H1 (cell line): ENCODE data around the gene HLF. TPM values are rescaled to one million over a fixed set of nuclear protein-coding genes. Genes with fewer than 3 reads are reported as not detected.

Source experiments
- CTCF ChIA-PET: fragments of 300-600 bp; sonication (Branson Sonifier 250); formaldehyde crosslinking; loops from one replicate; lab custom pipeline; 2021; ENCODE audit not compliant: partially characterized antibody; lab: Charles Lee
- POLR2A ChIA-PET: fragments of 300-600 bp; sonication (Branson Sonifier 250); formaldehyde crosslinking; loops from one replicate; lab custom pipeline; 2021; ENCODE audit warnings: inconsistent platforms; ENCODE audit not compliant: partially characterized antibody; lab: Charles Lee
- DNase-seq, 2 experiments: peaks; one replicate each; pipeline versions ENCODE4 v3.0.0 to v3.0.0-alpha.2; 2010 to 2022; ENCODE audit warnings: low spot score in 2 of 2, low read depth in 1 of 2, mixed read lengths in 1 of 2
- FAIRE-seq: peaks from 2 replicates; lab custom pipeline; 2011; peaks lifted over from hg19 to GRCh38; lab: Jason Lieb, UNC
- H2AFZ ChIP-seq: 2 replicates; pipeline ENCODE4 v1.8.1; 2012; ENCODE audit warnings: low read length, inconsistent platforms
- H2AK5ac ChIP-seq: 2 replicates; pipeline ENCODE4 v1.6.1; 2013; ENCODE audit warnings: low read depth, low read length
- H2BK120ac ChIP-seq: replicated peaks from 2 replicates; pipeline ENCODE3; 2013; ENCODE audit warnings: low read depth, low read length, inconsistent platforms
- H2BK12ac ChIP-seq: 2 replicates; pipeline ENCODE4 v1.6.1; 2013; ENCODE audit warnings: low read depth, low read length
- H2BK15ac ChIP-seq: 2 replicates; pipeline ENCODE4 v1.6.1; 2013; ENCODE audit warnings: low read length
- H2BK20ac ChIP-seq: 2 replicates; pipeline ENCODE4 v1.6.1; 2013; ENCODE audit warnings: low read length
- H2BK5ac ChIP-seq: 2 replicates; pipeline ENCODE4 v1.6.1; 2013; ENCODE audit warnings: low read depth, low read length
- H3K14ac ChIP-seq: 2 replicates; pipeline ENCODE4 v1.6.1; 2013; ENCODE audit warnings: inconsistent platforms; ENCODE audit not compliant: insufficient read length
- H3K18ac ChIP-seq: 2 replicates; pipeline ENCODE4 v1.6.1; 2013; ENCODE audit warnings: low read length; ENCODE audit errors: extremely low read depth
- H3K23ac ChIP-seq: 2 replicates; pipeline ENCODE4 v1.6.1; 2013; ENCODE audit warnings: inconsistent platforms; ENCODE audit not compliant: insufficient read length
- H3K23me2 ChIP-seq: 2 replicates; pipeline ENCODE4 v1.6.1; 2013; ENCODE audit warnings: low read depth, low read length
- H3K27ac ChIP-seq: 2 replicates; pipeline ENCODE4 v1.6.1; 2011; ENCODE audit warnings: low read depth, low read length, inconsistent platforms
- H3K27me3 ChIP-seq, 4 experiments: replicated peaks in 1 of 4; 1 replicate in 1 of 4; 2 replicates in 3 of 4; pipeline versions ENCODE4 v1.6.1 to v1.8.1; 2011 to 2013; ENCODE audit warnings: low read length in 3 of 4, mild to moderate bottlenecking in 3 of 4, inconsistent platforms in 2 of 4, mixed read lengths in 2 of 4, moderate library complexity in 1 of 4; ENCODE audit not compliant: control insufficient read depth in 3 of 4, insufficient read depth in 3 of 4; ENCODE audit errors: extremely low read depth in 1 of 4
- H3K36me3 ChIP-seq, 4 experiments: 2 replicates each; pipeline versions ENCODE4 v1.6.1 to v1.8.1; 2011 to 2013; ENCODE audit warnings: mild to moderate bottlenecking in 4 of 4, low read length in 3 of 4, moderate library complexity in 2 of 4, control low read depth in 1 of 4, inconsistent platforms in 1 of 4; ENCODE audit not compliant: insufficient read depth in 4 of 4, control insufficient read depth in 2 of 4
- H3K4ac ChIP-seq: replicated peaks from 2 replicates; pipeline ENCODE3; 2013; ENCODE audit warnings: low read length, low read depth, mixed read lengths, inconsistent platforms; ENCODE audit not compliant: insufficient read length
- H3K4me1 ChIP-seq, 4 experiments: replicated peaks in 1 of 4; 1 replicate in 1 of 4; 2 replicates in 3 of 4; pipeline versions ENCODE4 v1.6.1 to v1.8.1; 2011 to 2013; ENCODE audit warnings: low read length in 3 of 4, inconsistent platforms in 2 of 4, mixed read lengths in 1 of 4; ENCODE audit not compliant: insufficient read depth in 4 of 4, control insufficient read depth in 3 of 4
- H3K4me2 ChIP-seq, 2 experiments: 2 replicates each; pipeline versions ENCODE4 v1.6.1 to v1.8.1; 2011 to 2013; ENCODE audit warnings: low read depth in 2 of 2, low read length in 2 of 2, control low read depth in 1 of 2, inconsistent platforms in 1 of 2, mild to moderate bottlenecking in 1 of 2; ENCODE audit not compliant: insufficient read depth in 1 of 2
- H3K4me3 ChIP-seq, 4 experiments: fragments of 200-600, 300-600 bp in 1 of 4; sonication (generic), shearing (Covaris generic), sonication (Bioruptor Twin) in 1 of 4; 2 replicates each; pipeline versions ENCODE4 v1.5.1 to v1.8.1; 2011 to 2016; ENCODE audit warnings: low read length in 4 of 4, low read depth in 3 of 4, control low read depth in 2 of 4, inconsistent platforms in 2 of 4, mild to moderate bottlenecking in 2 of 4, mixed read lengths in 1 of 4, moderate library complexity in 1 of 4; ENCODE audit not compliant: insufficient read depth in 2 of 4; ENCODE audit errors: extremely low read depth in 1 of 4
- H3K56ac ChIP-seq: replicated peaks from 2 replicates; pipeline ENCODE3; 2013; ENCODE audit warnings: low read depth, mild to moderate bottlenecking, mixed read lengths, low read length, inconsistent platforms; ENCODE audit not compliant: insufficient read length
- H3K79me1 ChIP-seq: 2 replicates; pipeline ENCODE4 v1.6.1; 2013; ENCODE audit warnings: low read depth, low read length, control low read depth
- H3K79me2 ChIP-seq, 2 experiments: 2 replicates each; pipeline versions ENCODE4 v1.6.1 to v1.8.1; 2012 to 2013; ENCODE audit warnings: low read length in 2 of 2, mild to moderate bottlenecking in 2 of 2, inconsistent platforms in 1 of 2; ENCODE audit not compliant: insufficient read depth in 2 of 2, control insufficient read depth in 1 of 2
- H3K9ac ChIP-seq, 4 experiments: replicated peaks in 1 of 4; 1 replicate in 1 of 4; 2 replicates in 3 of 4; pipeline versions ENCODE4 v1.6.1 to v1.8.1; 2011 to 2013; ENCODE audit warnings: low read depth in 3 of 4, low read length in 3 of 4, control low read depth in 2 of 4, mild to moderate bottlenecking in 2 of 4, moderate library complexity in 2 of 4, inconsistent platforms in 1 of 4; ENCODE audit errors: extremely low read depth in 1 of 4
- H3K9me3 ChIP-seq, 2 experiments: 2 replicates each; pipeline versions ENCODE4 v1.6.1 to v1.8.1; 2012 to 2013; ENCODE audit warnings: mild to moderate bottlenecking in 2 of 2, moderate library complexity in 2 of 2, control low read depth in 1 of 2, inconsistent platforms in 1 of 2, low read depth in 1 of 2, low read length in 1 of 2, mixed read lengths in 1 of 2; ENCODE audit not compliant: insufficient read depth in 2 of 2
- H4K20me1 ChIP-seq, 2 experiments: replicated peaks in 1 of 2; 2 replicates each; pipeline versions ENCODE3 to v1.8.1; 2011 to 2013; ENCODE audit warnings: inconsistent platforms in 2 of 2, low read length in 2 of 2, mild to moderate bottlenecking in 1 of 2; ENCODE audit not compliant: insufficient read depth in 2 of 2, control insufficient read depth in 1 of 2
- H4K5ac ChIP-seq: 2 replicates; pipeline ENCODE4 v1.6.1; 2013; ENCODE audit warnings: low read length, low read depth, mixed read lengths, inconsistent platforms; ENCODE audit not compliant: insufficient read length
- H4K8ac ChIP-seq: 2 replicates; pipeline ENCODE4 v1.8.0; 2013; ENCODE audit warnings: mild to moderate bottlenecking, moderate library complexity, low read length, inconsistent platforms; ENCODE audit not compliant: insufficient read depth; ENCODE audit errors: extremely low read depth
- H4K91ac ChIP-seq: replicated peaks from 2 replicates; pipeline ENCODE3; 2013; ENCODE audit warnings: low read length, mixed read lengths, inconsistent platforms; ENCODE audit not compliant: insufficient read length
- ASH2L ChIP-seq: fragments of 200-600, 300-600 bp; sonication (generic); IDR thresholded peaks from one replicate; pipeline ENCODE4 v1.7.1; 2017; ENCODE audit warnings: low read length
- E2F6 ChIP-seq: IDR thresholded peaks from 2 replicates; pipeline ENCODE4 v1.6.1; 2012; ENCODE audit warnings: inconsistent platforms
- GTF2F1 ChIP-seq: IDR thresholded peaks from 2 replicates; pipeline ENCODE4 v1.6.1; 2012; ENCODE audit warnings: low read depth, low read length, improper control_type of control experiment, borderline replicate concordance
- JUN ChIP-seq: IDR thresholded peaks from 2 replicates; pipeline ENCODE4 v1.6.1; 2011; ENCODE audit warnings: low read depth, mild to moderate bottlenecking, improper control_type of control experiment, low read length
- NRF1 ChIP-seq: IDR thresholded peaks from 2 replicates; pipeline ENCODE4 v1.6.1; 2011; ENCODE audit warnings: mild to moderate bottlenecking, low read depth, low read length, improper control_type of control experiment
- RBBP5 ChIP-seq: IDR thresholded peaks from 2 replicates; pipeline ENCODE4 v1.7.1; 2012; ENCODE audit warnings: low read depth, mild to moderate bottlenecking, inconsistent platforms, low read length, moderate library complexity, borderline replicate concordance
- SAP30 ChIP-seq: fragments of 300-600 bp; sonication (generic); IDR thresholded peaks from 2 replicates; pipeline ENCODE4 v1.7.1; 2012; ENCODE audit warnings: low read length, moderate library complexity, mild to moderate bottlenecking, inconsistent platforms; ENCODE audit not compliant: insufficient read depth, insufficient replicate concordance
- SIRT6 ChIP-seq: IDR thresholded peaks from one replicate; pipeline ENCODE4 v1.7.1; 2012; ENCODE audit warnings: low read length, inconsistent platforms
- SP1 ChIP-seq: IDR thresholded peaks from 2 replicates; pipeline ENCODE4 v1.6.1; 2011; ENCODE audit warnings: low read depth, low read length
- TAF1 ChIP-seq: IDR thresholded peaks from 2 replicates; pipeline ENCODE4 v1.6.1; 2011; ENCODE audit warnings: mild to moderate bottlenecking, low read depth, low read length
- TEAD4 ChIP-seq: IDR thresholded peaks from 2 replicates; pipeline ENCODE4 v1.6.1; 2012; ENCODE audit warnings: low read depth, low read length, inconsistent platforms, mixed read lengths
- YY1 ChIP-seq: IDR thresholded peaks from 2 replicates; pipeline ENCODE4 v1.6.1; 2011; ENCODE audit warnings: low read depth, mild to moderate bottlenecking, low read length
- WGBS, 2 experiments: shearing (Covaris generic) in 1 of 2; methylation state at CpG; one replicate each; pipeline versions ENCODE4 v1.1.6 to v1.1.7; 2013 to 2015; ENCODE audit warnings: low lambda C conversion rate in 2 of 2, mixed read lengths in 2 of 2, inconsistent platforms in 1 of 2, low coverage in 1 of 2, missing lambda C conversion rate in 1 of 2; ENCODE audit not compliant: insufficient replicate concordance in 2 of 2, insufficient coverage in 1 of 2, insufficient read length in 1 of 2; ENCODE audit errors: extremely low coverage in 1 of 2, missing lambda C conversion rate in 1 of 2; 5-methylcytosine and 5-hydroxymethylcytosine counted together
- polyA plus RNA-seq, 7 experiments: library from polyadenylated mRNA; depleted of rRNA in 3 of 7; stranded (reverse) in 5 of 7; unstranded in 2 of 7; fragments of >200 nt in 5 of 7; fragments of 200-250 nt in 2 of 7; gene quantifications; 1 replicate in 5 of 7; 2 replicates in 1 of 7; 4 replicates in 1 of 7; pipeline versions ENCODE4 v1.2.1 to v1.2.3, GENCODE V29; 2011 to 2013; ENCODE audit warnings: missing spikeins in 2 of 7, mixed read lengths in 2 of 7
- total RNA-seq: library from RNA; stranded (reverse); fragmentation: NEBNext Ultra II Directional; extraction: Animal tissue kit (Norgen Biotek cat#: 25700); gene quantifications from 2 replicates; pipeline ENCODE4 v1.2.1, GENCODE V29; 2021
- TF ChIP-seq, protein P1 (sequence below): IDR thresholded peaks from 2 replicates; pipeline ENCODE4 v1.6.1; 2011; ENCODE audit warnings: low read depth, mild to moderate bottlenecking, low read length; ENCODE audit not compliant: insufficient read depth

The HLF gene
- total and polyA plus RNA-seq, 2 of the 8 experiments (the other 6 are each of a cell fraction or from before 2014, with no cell fraction given) = 0.39 to 0.60 TPM

- peaks cover 0 to 2% of the 10 kb centered on the region in 2 experiments for H4K20me1 ChIP-seq
- no peak overlapping the region for H3K4me2 ChIP-seq
- no peak overlapping the region for H3K9ac ChIP-seq
- no peak overlapping the region for H2AK5ac ChIP-seq
- H3K27ac ChIP-seq = no peak overlapping the region
- no peak overlapping the region for H2BK20ac ChIP-seq
- H4K91ac ChIP-seq = no peak overlapping the region
- FAIRE-seq = no peak
- H3K4me1 ChIP-seq = peaks cover 0 to 3% (median 0%) of the 10 kb centered on the region in 4 experiments; a peak in 1 of 7 replicates
- no peak overlapping the region for H2BK12ac ChIP-seq
- H3K4ac ChIP-seq = no peak overlapping the region
- DNase-seq = no peak
- H3K27me3 ChIP-seq = peaks cover 2 to 18% (median 13%) of the 10 kb centered on the region in 4 experiments
- no peak overlapping the region for H4K5ac ChIP-seq
- H3K9me3 ChIP-seq = no peaks in the 10 kb centered on the region; a peak in 2 of 4 replicates
- H4K8ac ChIP-seq = no peak overlapping the region
- no peaks in the 10 kb centered on the region for H3K36me3 ChIP-seq
- no peak overlapping the region for H3K56ac ChIP-seq
- H3K79me2 ChIP-seq = no peaks in the 10 kb centered on the region
- no peak overlapping the region for H2AFZ ChIP-seq
- H2BK15ac ChIP-seq = no peak overlapping the region
- ChIA-PET POLR2A (no interaction called here), CTCF (interaction anchor here (0.9 kb wide), 1 partner anchor 20 kb away, joined by 4 read pairs; no protein-coding TSS in a partner anchor)
- H2BK5ac ChIP-seq = no peak overlapping the region
- H3K4me3 ChIP-seq = no peak overlapping the region
- 93% methylated on average over 3 of the region's 3 CpGs; no CpG with 5 or more reads in 1 of the 2 experiments for WGBS, 2 experiments
- H3K79me1 ChIP-seq = no peaks in the 10 kb centered on the region
- no peak overlapping the region for H3K23ac ChIP-seq
- peaks cover under 1% of the 10 kb centered on the region; the same call in 1 of the 2 replicates for H3K23me2 ChIP-seq
- H3K18ac ChIP-seq = no peak overlapping the region
- H3K14ac ChIP-seq = no peak overlapping the region
- no peak overlapping the region for H2BK120ac ChIP-seq
- TF ChIP-seq SP1 (no peak), TEAD4 (no peak), E2F6 (no peak), SIRT6 (no peak), NRF1 (no peak), RBBP5 (no peak), TAF1 (no peak), GTF2F1 (no peak), ASH2L (no peak), YY1 (no peak), SAP30 (no peak), JUN (no peak)
- TF ChIP-seq, protein P1, sequence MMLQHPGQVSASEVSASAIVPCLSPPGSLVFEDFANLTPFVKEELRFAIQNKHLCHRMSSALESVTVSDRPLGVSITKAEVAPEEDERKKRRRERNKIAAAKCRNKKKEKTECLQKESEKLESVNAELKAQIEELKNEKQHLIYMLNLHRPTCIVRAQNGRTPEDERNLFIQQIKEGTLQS = no peak
Measured at GRCh38 chr17:55258578-55259135, 6.1 kb upstream of the HLF start.
